NOMO-1 (cell line): ENCODE measurements around the gene LYST.

Source experiments
- DNase-seq, 2 experiments: peaks; one replicate each; lab custom pipeline; 2025; ENCODE audit not compliant: unreplicated experiment in 2 of 2; lab: John Stamatoyannopoulos, UW

Gene LYST

GRCh38 chr1:235888119-235888643 lies 21.5 kb upstream of the LYST start:
- DNase-seq, result no peak

- DNase-seq, result no peak
Observed at GRCh38 chr1:235887676-235888075, 21.0 kb upstream of the LYST start.

GRCh38 chr1:235885655-235886262 lies 19.1 kb upstream of the LYST start:
- DNase-seq, result no peak

GRCh38 chr1:235883261-235883927 lies 16.7 kb upstream of the LYST start:
- DNase-seq, result no peak

GRCh38 chr1:235882816-235883215 lies 16.1 kb upstream of the LYST start:
- no peak for DNase-seq

DNA sequence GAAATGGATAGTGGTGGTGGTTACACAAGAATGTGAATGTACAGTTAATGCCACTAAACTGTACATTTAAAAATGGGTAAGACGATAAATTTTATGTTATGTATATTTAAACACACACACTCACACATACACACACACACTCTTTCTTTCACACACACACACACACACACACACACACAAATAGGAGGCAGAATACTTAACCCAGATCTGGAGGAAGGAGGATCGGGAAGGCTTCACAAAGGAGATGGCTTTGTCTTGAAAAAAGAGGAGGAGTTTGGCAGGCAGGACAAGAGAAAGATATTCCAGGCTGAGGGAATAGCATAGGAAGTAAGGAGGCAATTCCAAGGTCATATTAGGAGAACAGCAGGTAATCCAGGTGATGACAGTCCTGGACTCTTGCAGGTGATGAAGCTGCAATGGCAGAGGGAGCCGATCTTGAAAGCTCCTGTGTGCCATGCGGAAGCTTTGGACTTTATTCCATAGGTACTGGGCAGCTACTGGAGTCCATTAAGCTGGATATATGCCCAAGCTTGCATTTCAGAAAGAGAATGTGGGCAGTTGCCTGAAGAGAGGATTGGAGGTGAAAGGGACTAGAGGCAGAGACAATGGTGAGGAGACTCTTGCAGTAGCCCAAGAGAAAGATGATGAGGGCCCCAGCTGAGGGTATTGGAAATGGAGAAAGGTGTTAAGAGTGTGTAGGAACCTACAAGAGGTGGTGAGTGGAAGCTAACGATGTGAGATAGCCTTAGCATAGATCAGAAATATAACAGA lies 15.4 kb upstream of the LYST start:
- no peak for DNase-seq

DNA sequence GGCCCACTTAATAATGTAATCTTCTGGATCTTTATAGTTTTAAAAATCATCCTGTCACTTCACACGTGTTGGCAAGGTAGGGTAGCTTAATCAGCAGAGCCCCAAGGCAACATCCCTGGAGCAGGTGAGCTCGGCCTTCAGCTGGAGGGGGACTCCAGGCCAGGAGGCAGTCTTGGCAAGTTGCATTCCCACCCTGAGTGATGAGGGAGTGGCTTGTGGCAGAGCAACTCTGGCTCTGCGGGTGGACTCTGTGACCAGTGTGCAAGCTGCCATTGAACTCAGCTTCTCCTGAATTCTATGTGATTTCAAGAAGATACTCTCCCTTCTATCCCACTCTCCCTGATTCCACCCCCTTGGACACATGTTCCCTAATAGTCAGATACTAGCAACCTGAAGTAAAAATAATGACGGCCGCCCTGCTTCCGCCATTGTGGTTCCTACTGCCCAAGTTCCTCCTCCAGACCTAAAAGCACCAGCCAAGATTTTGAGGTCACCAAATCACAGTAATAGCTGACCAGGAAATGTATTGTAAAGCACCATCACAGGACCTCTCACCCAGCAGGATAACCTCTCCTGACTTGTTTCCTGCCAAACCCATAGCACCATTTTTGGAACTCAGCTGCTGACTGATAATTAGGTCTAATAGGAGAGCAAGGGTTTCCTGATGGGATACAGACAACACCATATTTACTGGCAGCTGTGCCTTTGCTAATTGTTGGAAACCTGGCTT lies 11.5 kb upstream of the LYST start:
- no peak for DNase-seq

DNA sequence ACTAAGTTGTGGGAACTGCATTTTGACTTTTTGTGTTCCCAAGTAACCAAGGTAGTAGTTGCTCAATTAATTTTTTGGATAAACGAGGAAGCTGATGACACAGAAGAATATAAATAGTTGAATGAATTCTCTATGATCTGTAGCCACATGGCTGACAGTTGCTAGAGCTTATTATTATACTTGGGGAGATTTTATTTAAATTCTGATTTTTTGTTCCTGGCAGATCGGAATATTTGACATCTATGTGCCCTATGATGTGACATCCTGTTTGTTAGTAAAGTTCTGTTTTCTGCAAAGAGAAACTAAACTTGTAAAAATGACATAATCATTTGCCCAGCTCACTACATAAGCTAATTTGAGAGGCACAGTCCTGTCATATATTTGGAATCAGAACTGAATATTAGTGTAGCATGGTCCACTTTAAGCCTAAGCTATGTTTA lies 9.7 kb upstream of the LYST start:
- DNase-seq, result no peak

- no peak for DNase-seq
Observed at GRCh38 chr1:235875036-235875597, 8.4 kb upstream of the LYST start.

GRCh38 chr1:235874261-235874660 lies 7.6 kb upstream of the LYST start:
- DNase-seq, result no peak

DNA sequence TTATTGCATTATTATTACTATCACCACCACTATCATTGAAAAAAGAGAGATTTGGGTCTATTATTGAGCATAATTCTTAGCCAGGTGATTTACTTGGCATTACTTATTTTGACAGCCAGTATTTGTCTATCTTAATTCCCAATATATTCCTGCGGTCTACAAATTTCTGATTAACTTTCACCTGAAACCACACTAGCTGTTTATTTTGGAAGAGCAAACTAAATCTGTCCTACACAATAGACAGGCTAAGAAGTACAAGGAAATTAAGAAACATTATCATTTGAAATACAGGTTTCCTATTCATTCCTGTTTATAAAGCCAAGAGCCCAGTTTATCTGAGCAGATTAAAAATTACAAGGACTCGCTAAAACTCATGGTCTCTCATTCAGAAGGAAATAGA lies 6.9 kb upstream of the LYST start:
- DNase-seq, result no peak

- no peak for DNase-seq
Observed at GRCh38 chr1:235873045-235873444, 6.3 kb upstream of the LYST start.

GRCh38 chr1:235872270-235872669 lies 5.6 kb upstream of the LYST start:
- DNase-seq, result no peak

GRCh38 chr1:235867903-235868469 lies 1.3 kb upstream of the LYST start:
- DNase-seq, result peak; percentile 46 to 75

DNA sequence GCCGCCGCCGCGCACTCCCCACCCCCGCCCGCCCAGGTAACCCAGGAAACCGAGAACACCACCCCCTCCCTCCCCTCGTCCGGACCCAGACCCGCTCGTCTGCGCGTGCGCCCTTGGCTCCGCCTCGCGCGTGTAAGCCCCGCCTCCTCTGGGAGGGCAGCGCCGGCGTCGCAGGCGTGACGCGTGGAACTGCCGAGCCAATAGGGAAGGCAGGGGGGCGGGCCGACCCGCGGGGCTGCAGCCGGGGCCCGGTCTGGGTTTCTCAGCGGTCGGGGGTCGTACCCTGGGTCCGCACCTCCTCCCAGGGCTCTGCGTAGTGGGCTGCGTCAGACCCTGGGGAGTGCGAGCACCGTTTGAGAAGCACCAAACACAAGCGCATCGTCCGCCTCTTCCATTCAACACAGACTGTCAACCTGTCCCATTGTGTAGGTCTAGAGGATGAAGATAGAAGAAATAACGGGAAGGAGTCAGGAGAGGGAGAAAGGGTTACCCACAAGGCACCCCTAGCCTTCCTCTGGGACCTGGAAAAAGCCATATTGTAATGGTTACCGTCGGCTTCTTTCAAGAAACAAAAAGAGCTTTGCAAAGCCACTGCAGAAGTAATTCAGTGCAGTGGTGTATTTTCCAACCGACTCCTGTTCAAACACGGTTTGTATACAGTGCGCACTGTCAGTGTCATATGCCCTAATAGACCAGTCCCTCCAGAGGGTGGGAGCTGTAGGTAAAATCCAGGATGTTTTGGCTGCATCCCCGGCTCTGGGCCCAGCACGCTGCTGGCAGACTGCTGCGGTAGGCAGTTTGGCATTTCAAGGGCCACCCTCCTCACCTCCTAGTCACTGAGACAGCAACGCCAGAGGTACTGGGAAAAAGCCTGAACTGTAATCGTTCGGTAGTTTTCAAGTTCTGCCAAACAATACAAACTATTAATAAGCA lies 473 bp upstream of the LYST start:
- peak; percentile 85 to 95 for DNase-seq

GRCh38 chr1:235865565-235866204 lies 1.0 kb downstream of the LYST start:
- DNase-seq, result no peak

DNA sequence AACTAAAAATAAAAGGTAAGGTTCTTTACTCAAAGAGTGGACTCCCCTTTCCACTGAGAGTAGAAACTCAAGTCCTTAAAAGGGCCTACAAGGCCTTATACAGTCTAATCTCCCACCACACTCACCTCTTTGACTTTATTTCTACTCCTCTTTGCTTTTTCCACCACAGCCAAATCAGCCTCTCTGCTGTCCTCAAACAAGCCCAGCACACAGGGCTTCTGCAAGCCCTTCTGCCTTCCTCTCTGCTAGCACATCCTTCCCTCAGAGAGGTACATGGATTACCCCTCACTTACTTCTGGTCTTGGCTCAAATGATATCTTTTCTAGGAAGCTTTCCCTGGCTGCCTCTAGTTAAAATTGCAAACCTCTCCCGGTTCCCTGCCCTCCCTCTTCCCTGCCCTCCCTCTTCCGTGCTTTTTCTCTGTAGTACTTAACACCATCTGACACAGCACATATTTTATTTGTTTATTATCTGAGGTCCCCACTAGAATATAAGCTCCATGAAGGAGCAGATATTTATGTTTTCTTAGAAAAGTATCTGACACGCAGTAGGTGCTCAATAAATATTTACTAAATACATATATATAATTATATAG lies 1.7 kb downstream of the LYST start:
- peak; percentile 23 to 29 for DNase-seq

GRCh38 chr1:235864469-235864868 lies 2.2 kb downstream of the LYST start:
- no peak for DNase-seq
